Heart left ventricle (tissue), 13 donors: ENCODE results near the gene CATSPERD.

Experiments
- POLR2A ChIP-seq, 2 donors: fragments of 450-650 bp; IDR thresholded peaks; one replicate each; pipeline ENCODE4 v1.6.1; 2017; ENCODE audit warnings: antibody characterized with exemption in 2 of 2, mild to moderate bottlenecking in 2 of 2, moderate library complexity in 2 of 2
- TF ChIP-seq, protein P1 (sequence below), 12 donors: fragments of 200-600 bp; sonication (generic) in 4 of 12; IDR thresholded peaks; one replicate each; pipeline versions ENCODE4 v1.5.0 to v1.8.0; 2018 to 2022; ENCODE audit warnings: antibody characterized with exemption in 12 of 12, mild to moderate bottlenecking in 5 of 12
- donor health status: ischemic (EF 13 %, LVEDD 7.1; RV severe dilation, severe dysfunction).
- donor health status: DM: no; HTN: yes; CAD: no.
- donor health status: DM: no; HTN: no; CAD: no.
- donor health status: ischemic (EF 25% LVEDD 6.9; RV normal size, moderate dysfunction).
- donor health status: ischemic (EF 25% LVEDD 5.7; RV mildly dilated, moderate dysfunction).
- donor health status: ischemic (EF 35%, LVEDD 5.7; RV mildly dilated, moderate dysfunction).
- donor health status: nonischemic (EF 11% LVEDD 7.7; RV severe dilation, severe dysfunction).
- donor health status: DM: yes; HTN: yes; CAD: no.
- donor health status: PGD.
- donor health status: ischemic (EF 29% LVEDD 5.4; RV normal size, mild dysfunction).
- donor health status: nonischemic (EF 23%, LVEDD 6.1; RV moderate dilation, normal function).

DNA sequence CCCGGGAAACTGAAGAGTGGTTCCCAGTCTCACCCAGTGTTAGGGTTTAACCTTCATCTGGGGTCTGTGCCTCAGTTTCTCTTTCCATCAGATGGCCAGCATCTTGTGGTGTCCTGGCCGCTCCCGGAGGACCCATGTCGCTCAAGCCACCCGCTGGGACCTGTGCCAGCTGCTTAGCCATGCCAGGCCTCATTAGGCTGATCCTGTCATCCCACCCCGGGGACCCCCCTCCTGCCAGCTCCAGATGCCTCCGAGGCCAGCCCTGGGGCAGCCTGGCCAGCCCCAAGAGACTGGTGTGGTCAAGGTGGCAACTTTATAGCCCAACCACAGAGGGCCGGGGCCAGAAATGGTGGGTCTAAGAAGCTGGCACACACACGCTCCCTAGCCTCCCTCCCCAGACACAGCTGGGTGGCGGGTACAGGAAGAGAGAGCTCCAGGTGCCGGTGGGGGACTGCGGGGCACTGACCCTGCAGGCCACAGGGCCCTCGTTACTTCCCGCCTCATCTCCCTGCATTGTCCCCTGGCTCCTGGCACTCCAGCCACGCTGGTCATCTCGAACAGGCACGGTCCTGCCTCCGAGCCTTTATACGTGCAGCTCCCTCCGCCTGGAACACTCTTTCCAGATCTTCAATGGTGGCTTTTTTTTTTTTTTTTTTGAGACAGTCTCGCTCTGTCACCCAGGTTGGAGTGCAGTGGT is 87.8 kb downstream of the CATSPERD start:
- TF ChIP-seq, protein P1, sequence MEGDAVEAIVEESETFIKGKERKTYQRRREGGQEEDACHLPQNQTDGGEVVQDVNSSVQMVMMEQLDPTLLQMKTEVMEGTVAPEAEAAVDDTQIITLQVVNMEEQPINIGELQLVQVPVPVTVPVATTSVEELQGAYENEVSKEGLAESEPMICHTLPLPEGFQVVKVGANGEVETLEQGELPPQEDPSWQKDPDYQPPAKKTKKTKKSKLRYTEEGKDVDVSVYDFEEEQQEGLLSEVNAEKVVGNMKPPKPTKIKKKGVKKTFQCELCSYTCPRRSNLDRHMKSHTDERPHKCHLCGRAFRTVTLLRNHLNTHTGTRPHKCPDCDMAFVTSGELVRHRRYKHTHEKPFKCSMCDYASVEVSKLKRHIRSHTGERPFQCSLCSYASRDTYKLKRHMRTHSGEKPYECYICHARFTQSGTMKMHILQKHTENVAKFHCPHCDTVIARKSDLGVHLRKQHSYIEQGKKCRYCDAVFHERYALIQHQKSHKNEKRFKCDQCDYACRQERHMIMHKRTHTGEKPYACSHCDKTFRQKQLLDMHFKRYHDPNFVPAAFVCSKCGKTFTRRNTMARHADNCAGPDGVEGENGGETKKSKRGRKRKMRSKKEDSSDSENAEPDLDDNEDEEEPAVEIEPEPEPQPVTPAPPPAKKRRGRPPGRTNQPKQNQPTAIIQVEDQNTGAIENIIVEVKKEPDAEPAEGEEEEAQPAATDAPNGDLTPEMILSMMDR (IDR thresholded peaks at IDR 0.05), result no peak
- TF ChIP-seq POLR2A (IDR thresholded peaks at IDR 0.05), result no peak
